Astrocyte (in vitro differentiated cells and primary cell): ENCODE measurements around the gene EPB42. TPM values are rescaled to one million over a fixed set of nuclear protein-coding genes. Genes with fewer than 3 reads are reported as not detected.

Experiments
- DNase-seq: peaks from one replicate; pipeline ENCODE4 v3.0.0-alpha.2; 2010; ENCODE audit warnings: low read depth
- FAIRE-seq: peaks from 2 replicates; lab custom pipeline; 2011; peaks lifted over from hg19 to GRCh38; lab: Jason Lieb, UNC
- H2AFZ ChIP-seq: 2 replicates; pipeline ENCODE4 v1.6.0; 2012; ENCODE audit warnings: low read depth, low read length, inconsistent platforms
- H3K27ac ChIP-seq: 2 replicates; pipeline ENCODE4 v1.5.1; 2011; ENCODE audit warnings: low read depth, low read length, inconsistent platforms
- H3K27me3 ChIP-seq: 2 replicates; pipeline ENCODE4 v1.6.0; 2011; ENCODE audit warnings: low read length, inconsistent platforms; ENCODE audit not compliant: insufficient read depth
- H3K36me3 ChIP-seq: 2 replicates; pipeline ENCODE4 v1.5.1; 2011; ENCODE audit warnings: low read length, inconsistent platforms; ENCODE audit not compliant: insufficient read depth
- H3K4me1 ChIP-seq: 2 replicates; pipeline ENCODE4 v1.5.1; 2011; ENCODE audit warnings: low read length, inconsistent platforms; ENCODE audit not compliant: insufficient read depth
- H3K4me2 ChIP-seq: 2 replicates; pipeline ENCODE4 v1.6.0; 2012; ENCODE audit warnings: low read length, inconsistent platforms
- H3K4me3 ChIP-seq: 2 replicates; pipeline ENCODE4 v1.5.1; 2011; ENCODE audit warnings: low read depth, mild to moderate bottlenecking, low read length, inconsistent platforms; ENCODE audit not compliant: insufficient read depth
- H3K79me2 ChIP-seq: 2 replicates; pipeline ENCODE4 v1.6.0; 2012; ENCODE audit warnings: mild to moderate bottlenecking, low read length, inconsistent platforms; ENCODE audit not compliant: insufficient read depth
- H3K9ac ChIP-seq: 2 replicates; pipeline ENCODE4 v1.6.0; 2012; ENCODE audit warnings: mild to moderate bottlenecking, low read length, inconsistent platforms
- H3K9me3 ChIP-seq: 2 replicates; pipeline ENCODE4 v1.5.1; 2012; ENCODE audit warnings: low read depth, mild to moderate bottlenecking, low read length, inconsistent platforms; ENCODE audit not compliant: insufficient read depth
- H4K20me1 ChIP-seq: 2 replicates; pipeline ENCODE4 v1.6.0; 2012; ENCODE audit warnings: low read length, inconsistent platforms; ENCODE audit not compliant: insufficient read depth
- H3K27ac Mint-ChIP-seq: one replicate; pipeline ENCODE4 v1.8.0; 2021; ENCODE audit warnings: mild to moderate bottlenecking, mixed read lengths; ENCODE audit not compliant: unreplicated experiment
- H3K27me3 Mint-ChIP-seq: one replicate; pipeline ENCODE4 v1.8.0; 2021; ENCODE audit warnings: low read depth, mixed read lengths; ENCODE audit not compliant: unreplicated experiment
- H3K36me3 Mint-ChIP-seq: one replicate; pipeline ENCODE4 v1.8.0; 2021; ENCODE audit warnings: low read depth, mixed read lengths; ENCODE audit not compliant: unreplicated experiment
- H3K4me1 Mint-ChIP-seq: one replicate; pipeline ENCODE4 v1.8.0; 2021; ENCODE audit warnings: low read depth, mixed read lengths; ENCODE audit not compliant: unreplicated experiment
- H3K4me3 Mint-ChIP-seq: one replicate; pipeline ENCODE4 v1.8.0; 2021; ENCODE audit warnings: mild to moderate bottlenecking, moderate library complexity, mixed read lengths; ENCODE audit not compliant: unreplicated experiment
- H3K9me3 Mint-ChIP-seq: one replicate; pipeline ENCODE4 v1.8.0; 2021; ENCODE audit warnings: mild to moderate bottlenecking, mixed read lengths; ENCODE audit not compliant: unreplicated experiment
- EZH2 ChIP-seq: IDR thresholded peaks from 2 replicates; pipeline ENCODE4 v1.6.1; 2012; ENCODE audit warnings: mild to moderate bottlenecking, low read length, inconsistent platforms; ENCODE audit not compliant: insufficient read depth
- total RNA-seq: library from RNA; stranded (reverse); gene quantifications from 2 replicates; pipeline ENCODE4 v1.2.1, GENCODE V29; 2021
- TF ChIP-seq, protein P1 (sequence below): IDR thresholded peaks from 2 replicates; pipeline ENCODE4 v1.5.1; 2011; ENCODE audit warnings: low read depth, mild to moderate bottlenecking, inconsistent platforms, low read length, moderate library complexity; ENCODE audit not compliant: insufficient read depth

EPB42 gene
- total RNA-seq, 1 donor from 2014 or later, result not detected

DNA sequence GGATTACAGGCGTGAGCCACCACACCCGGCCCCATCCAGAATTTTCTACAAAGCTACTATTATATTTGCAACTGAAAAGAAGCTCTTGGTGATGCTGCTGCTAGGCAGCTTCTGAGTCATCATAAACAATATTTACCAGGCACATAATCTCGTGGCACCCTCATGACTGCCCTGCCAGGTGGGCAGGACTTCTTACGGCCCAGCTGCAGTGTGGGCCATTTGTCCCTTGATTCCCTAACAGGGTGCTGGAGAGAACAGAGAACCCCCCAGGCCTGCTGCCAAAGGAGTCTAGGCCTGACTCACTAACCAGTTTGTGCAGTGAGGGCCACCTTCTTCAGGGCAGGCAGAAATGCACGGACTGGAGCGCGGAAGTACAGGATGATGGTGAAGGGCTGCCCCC, 4.9 kb downstream of the EPB42 start:
- Histone ChIP-seq H3K27ac (no peak overlapping the region), H3K27me3 (peaks cover 17% of the 10 kb centered on the region), H2AFZ (no peak overlapping the region), H3K36me3 (no peaks in the 10 kb centered on the region), H4K20me1 (no peaks in the 10 kb centered on the region), H3K9ac (no peak overlapping the region), H3K4me1 (no peaks in the 10 kb centered on the region), H3K79me2 (no peaks in the 10 kb centered on the region), H3K9me3 (no peaks in the 10 kb centered on the region), H3K4me2 (no peak overlapping the region), H3K4me3 (no peak overlapping the region)
- Mint-ChIP-seq H3K9me3 (peaks cover 2% of the 10 kb centered on the region), H3K27ac (peak overlapping the region; percentile 1), H3K36me3 (no peaks in the 10 kb centered on the region), H3K4me1 (no peaks in the 10 kb centered on the region), H3K27me3 (peaks cover 39% of the 10 kb centered on the region), H3K4me3 (no peak overlapping the region)
- TF ChIP-seq, protein P1, sequence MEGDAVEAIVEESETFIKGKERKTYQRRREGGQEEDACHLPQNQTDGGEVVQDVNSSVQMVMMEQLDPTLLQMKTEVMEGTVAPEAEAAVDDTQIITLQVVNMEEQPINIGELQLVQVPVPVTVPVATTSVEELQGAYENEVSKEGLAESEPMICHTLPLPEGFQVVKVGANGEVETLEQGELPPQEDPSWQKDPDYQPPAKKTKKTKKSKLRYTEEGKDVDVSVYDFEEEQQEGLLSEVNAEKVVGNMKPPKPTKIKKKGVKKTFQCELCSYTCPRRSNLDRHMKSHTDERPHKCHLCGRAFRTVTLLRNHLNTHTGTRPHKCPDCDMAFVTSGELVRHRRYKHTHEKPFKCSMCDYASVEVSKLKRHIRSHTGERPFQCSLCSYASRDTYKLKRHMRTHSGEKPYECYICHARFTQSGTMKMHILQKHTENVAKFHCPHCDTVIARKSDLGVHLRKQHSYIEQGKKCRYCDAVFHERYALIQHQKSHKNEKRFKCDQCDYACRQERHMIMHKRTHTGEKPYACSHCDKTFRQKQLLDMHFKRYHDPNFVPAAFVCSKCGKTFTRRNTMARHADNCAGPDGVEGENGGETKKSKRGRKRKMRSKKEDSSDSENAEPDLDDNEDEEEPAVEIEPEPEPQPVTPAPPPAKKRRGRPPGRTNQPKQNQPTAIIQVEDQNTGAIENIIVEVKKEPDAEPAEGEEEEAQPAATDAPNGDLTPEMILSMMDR, result no peak
- no peak for TF ChIP-seq EZH2
- DNase-seq (no peak), FAIRE-seq (no peak)

DNA sequence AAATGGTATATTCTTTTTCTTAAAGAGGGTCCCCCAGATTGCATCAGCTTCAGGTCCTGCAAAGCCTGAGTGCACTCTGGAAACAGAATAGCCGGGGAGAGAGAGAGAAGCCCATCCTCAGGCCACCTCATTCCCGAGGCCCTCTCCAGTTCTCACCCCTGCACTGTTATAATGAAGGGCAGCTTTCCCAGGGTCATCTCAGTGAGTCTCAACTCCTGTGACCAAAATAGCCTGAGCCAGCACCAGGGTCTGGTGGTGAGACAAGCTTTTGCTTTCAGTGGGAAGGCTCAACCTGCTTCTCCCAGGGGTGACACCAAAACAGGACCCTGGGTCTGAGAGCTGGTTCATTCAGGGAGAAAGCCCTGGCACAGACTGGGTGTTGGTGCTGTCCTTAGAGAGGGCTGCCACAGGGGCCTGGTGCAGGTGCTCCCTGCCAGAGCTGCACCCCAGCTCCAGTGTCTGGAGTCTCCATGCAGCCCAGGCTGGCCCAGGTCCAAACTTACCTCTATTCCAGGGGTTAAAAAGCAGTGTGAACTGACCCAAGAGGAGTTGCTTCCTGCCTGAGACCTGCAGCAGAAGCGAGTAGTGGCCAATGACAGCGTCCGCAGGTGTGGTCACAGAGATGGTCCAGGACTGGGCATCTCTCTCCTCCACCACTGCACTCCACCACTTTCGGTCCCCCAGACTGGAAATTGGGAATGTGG, 6.1 kb downstream of the EPB42 start:
- H3K4me1 Mint-ChIP-seq, result no peaks in the 10 kb centered on the region
- H3K27ac Mint-ChIP-seq, result no peak overlapping the region
- peaks cover 44% of the 10 kb centered on the region for H3K27me3 Mint-ChIP-seq
- no peak for FAIRE-seq
- peaks cover 20% of the 10 kb centered on the region for H3K27me3 ChIP-seq
- no peak overlapping the region for H3K4me3 Mint-ChIP-seq
- H3K9ac ChIP-seq, result no peak overlapping the region
- H3K79me2 ChIP-seq, result no peaks in the 10 kb centered on the region
- H3K9me3 Mint-ChIP-seq, result peaks cover 2% of the 10 kb centered on the region
- no peak for TF ChIP-seq EZH2
- TF ChIP-seq, protein P1, result no peak
- no peak overlapping the region for H3K4me3 ChIP-seq
- no peaks in the 10 kb centered on the region for H4K20me1 ChIP-seq
- H3K9me3 ChIP-seq, result no peaks in the 10 kb centered on the region
- H3K4me1 ChIP-seq, result no peaks in the 10 kb centered on the region
- no peak overlapping the region for H3K27ac ChIP-seq
- H3K36me3 Mint-ChIP-seq, result no peaks in the 10 kb centered on the region
- no peak overlapping the region for H3K4me2 ChIP-seq
- H2AFZ ChIP-seq, result no peak overlapping the region
- DNase-seq, result no peak
- no peaks in the 10 kb centered on the region for H3K36me3 ChIP-seq

DNA sequence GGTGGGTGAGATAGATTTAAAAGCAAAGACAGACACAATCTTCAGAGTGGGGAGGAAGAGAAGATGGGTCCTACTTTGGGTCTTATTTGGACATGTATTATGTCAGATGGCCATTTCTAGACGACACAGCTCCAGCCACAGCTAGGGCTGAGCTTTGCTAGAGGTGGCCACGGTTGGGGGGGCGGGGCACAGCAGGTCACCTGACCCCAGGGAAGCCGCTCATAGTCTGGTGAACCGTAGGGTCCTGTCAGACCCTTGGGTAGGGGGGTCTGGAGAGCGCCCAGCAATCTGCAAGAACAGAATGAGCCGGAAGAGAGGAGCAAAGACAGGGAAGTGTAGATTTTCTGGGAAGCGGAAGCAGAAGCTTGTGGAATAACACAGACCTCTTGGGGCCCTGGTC, 6.6 kb downstream of the EPB42 start:
- no peak overlapping the region for H2AFZ ChIP-seq
- H3K27ac ChIP-seq, result no peak overlapping the region
- no peak overlapping the region for H3K9ac ChIP-seq
- no peaks in the 10 kb centered on the region for H4K20me1 ChIP-seq
- FAIRE-seq (no peak), DNase-seq (no peak)
- no peaks in the 10 kb centered on the region for H3K36me3 ChIP-seq
- peaks cover 24% of the 10 kb centered on the region for H3K27me3 ChIP-seq
- no peaks in the 10 kb centered on the region for H3K9me3 ChIP-seq
- no peaks in the 10 kb centered on the region for H3K4me1 ChIP-seq
- Mint-ChIP-seq H3K36me3 (no peaks in the 10 kb centered on the region), H3K4me1 (no peaks in the 10 kb centered on the region), H3K27ac (no peak overlapping the region), H3K27me3 (peaks cover 49% of the 10 kb centered on the region), H3K4me3 (no peak overlapping the region), H3K9me3 (peaks cover 2% of the 10 kb centered on the region)
- no peak overlapping the region for H3K4me2 ChIP-seq
- TF ChIP-seq, protein P1, result no peak
- no peak overlapping the region for H3K4me3 ChIP-seq
- H3K79me2 ChIP-seq, result no peaks in the 10 kb centered on the region
